NCI-H524 treated with DMSO at 0.1 percent for 48 hours (cell line): ENCODE data around the gene UBE2C.

Source experiments
- DNase-seq: peaks from one replicate; lab custom pipeline; 2025; lab: John Stamatoyannopoulos, UW

UBE2C gene

DNA sequence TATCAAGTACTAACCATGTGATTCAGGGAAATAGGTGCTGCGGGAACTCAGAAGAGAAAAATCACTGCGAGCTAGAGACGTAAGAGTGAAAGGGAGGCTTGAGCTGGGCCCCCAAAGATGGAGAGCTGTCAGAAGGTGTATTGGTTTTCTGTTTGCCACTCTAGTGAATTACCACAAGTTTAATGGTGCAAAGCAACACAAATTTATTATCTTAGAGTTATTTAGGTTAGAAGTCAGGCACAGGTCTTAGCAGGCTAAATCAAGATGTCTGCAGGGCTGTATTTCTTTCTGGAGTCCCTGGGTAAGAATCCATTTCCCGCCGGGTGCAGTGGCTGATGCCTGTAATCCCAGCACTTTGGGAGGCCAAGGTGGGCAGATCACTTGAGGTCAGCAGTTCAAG is 47.5 kb downstream of the UBE2C start:
- no peak for DNase-seq

DNA sequence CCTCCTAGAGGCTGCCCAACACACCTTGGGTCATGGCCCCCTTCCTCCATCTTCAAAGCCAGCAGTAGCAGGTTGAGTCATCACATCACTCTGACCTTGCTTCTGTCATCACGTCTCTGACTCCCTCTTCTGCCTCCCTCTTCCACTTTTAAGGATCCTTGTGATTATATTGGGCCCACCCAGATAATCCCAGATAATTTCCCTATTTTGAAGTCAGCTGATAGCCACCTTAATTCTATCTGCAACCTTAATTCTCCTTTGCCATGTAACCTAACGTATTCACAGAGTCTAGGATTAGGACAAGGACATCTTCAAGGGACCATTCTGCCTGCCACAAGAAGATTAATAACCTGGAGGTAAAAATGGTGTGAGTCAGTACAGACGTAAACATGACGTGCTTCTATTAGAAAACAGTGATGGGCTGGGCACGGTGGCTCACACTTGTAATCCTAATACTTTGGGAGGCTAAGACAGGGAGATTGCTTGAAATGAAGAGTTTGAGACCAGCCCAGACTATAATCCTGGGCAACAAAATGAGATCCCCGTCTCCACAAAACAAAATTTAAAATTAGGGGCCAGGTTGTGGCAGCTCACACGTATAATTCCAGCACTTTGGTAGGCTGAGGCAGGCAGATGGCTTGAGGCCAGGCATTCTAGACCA is 48.2 kb downstream of the UBE2C start:
- no peak for DNase-seq

DNA sequence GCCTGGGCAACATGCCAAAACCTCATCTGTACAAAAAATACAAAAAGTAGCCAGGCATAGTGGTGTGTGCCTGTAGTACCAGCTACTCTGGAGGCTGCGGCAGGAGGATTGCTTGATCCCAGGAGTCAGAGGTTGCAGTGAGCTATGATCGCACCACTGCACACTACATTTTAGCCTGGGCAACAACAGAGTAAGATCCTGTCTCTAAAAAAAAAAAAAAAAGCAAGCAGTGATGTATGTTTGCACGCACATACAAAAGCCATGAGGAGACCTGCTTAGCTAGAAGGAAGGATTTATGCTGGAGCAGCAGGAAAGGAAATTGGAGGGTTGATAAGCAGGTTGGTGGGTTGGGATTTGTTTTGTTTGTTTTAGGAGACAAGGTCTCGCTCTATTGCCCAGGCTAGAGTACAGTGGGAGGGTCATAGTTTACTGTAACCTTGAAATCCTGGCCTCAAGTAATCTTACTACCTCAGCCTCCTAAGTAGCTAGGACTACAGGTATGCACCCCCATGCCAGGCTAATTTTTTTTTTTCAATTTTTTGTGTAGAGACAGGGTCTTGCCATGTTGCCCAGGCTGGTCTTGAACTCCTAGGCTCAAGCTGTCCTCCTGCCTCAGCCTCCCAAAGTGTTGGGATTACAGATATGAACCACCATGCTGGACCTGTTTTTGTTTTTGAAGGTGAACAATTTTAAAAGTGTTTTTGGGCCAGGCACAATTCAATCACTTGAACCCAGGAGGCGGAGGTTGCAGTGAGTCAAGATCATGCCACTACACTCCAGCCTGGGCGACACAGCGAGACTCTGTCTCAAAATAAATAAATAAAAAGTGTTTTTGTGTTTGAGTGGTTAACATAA is 49.0 kb downstream of the UBE2C start:
- no peak for DNase-seq

DNA sequence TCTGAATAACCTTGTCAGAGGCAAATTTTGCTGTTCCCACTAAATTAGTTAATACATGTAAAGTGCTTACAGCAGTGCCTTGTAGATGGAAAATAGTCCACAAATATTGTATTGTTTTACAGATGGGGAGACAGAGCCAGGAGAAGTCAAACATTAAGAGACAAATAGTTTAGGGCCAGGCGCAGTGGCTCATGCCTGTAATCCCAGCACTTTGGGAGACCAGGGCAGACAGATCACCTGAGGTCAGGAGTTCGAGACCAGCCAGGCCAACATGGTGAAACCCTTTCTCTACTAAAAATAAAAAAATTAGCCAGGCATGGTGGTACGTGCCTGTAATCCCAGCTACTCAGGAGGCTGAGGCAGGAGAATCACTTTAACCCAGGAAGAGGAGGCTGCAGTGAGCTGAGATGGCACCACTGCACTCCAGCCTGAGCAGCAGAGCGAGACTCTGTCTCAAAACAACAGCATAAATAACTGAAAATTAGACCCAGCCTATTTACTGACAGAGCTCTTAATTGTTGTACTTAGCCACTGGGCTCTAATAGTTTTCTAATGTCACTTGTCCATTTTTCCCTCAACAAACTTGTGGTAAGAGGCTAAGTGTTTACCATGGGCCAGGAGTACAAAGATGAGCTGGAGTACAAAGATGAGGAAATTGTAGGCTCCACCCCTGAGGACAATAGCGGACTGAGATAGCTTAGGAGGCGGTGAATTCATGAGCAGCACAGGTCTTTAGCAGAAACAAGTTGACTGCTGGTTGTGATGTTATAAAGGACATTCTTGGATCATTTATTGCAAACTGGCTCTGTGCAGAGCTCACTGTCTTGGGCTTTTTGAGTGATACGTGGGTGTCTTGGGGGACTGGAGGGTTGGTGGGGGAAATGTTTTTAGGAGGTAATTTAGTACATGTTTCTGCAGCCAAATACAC is 51.4 kb downstream of the UBE2C start:
- DNase-seq: no peak

DNA sequence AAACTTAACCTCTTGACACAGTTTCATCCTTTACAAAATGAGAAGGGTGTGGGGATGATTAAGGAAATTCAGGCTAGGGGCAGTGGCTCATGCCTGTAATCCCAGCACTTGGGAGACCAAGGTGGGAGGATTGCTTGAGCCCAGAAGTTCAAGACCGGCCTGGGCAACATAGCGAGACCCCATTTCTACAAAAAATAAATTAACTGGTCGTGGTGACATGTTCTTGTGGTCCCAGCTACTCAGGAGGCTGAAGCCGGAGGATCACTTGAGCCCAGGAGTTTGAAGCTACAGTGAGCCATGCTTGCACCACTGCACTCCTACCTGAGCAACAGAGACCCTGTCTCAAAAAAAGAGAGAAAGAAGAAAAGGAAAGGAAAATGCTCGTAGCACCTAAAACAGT is 54.0 kb downstream of the UBE2C start:
- no peak for DNase-seq
